HuH-7 (cell line): Measurements from ENCODE around the gene TTLL9.
"Not testable (repeated sequence)": the region's sequence is repeated elsewhere in the genome, so short reads cannot be mapped to it uniquely, and the experiment has no call there.

Source experiments
- DNase-seq: peaks from one replicate; pipeline ENCODE4 v3.0.0; 2011; ENCODE audit warnings: low spot score

Gene TTLL9

GRCh38 chr20:31918466-31919105 lies 48.2 kb downstream of the TTLL9 start:
- no peak for DNase-seq

DNA sequence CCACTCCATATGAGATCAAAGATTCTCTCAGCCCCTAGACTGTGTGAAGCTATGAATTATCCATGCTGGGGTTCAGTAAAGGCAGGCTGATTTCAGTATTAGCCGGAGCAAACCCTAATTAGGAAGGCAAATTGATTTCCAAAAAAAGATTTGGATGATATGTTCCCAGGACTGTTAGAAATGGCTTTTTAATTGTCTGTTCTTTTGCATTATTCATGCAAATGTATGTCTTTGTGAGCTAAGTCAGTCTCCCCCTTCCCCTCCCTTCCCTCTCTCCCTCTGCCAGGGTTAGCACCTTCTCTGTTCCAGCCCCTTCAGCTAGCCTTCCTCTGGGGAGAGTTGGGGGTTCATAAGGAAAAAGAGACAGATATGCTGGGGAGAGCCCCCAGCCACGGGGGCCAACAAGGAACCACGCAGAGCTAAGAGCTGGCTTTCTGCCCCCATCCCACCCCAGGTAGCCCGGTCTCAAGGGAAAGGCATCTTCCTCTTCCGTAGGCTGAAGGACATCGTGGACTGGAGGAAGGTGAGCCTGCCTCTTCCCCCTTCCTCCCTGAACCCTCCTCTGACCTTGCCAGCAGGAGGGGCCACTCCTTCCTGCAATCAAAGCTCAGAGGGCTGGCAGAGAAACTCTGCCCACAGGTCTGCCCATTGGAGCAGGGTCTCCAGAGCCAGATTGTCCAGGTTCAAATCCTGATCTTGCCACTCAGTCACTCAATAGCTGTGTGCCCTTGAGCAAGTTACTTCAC lies 49.1 kb downstream of the TTLL9 start:
- DNase-seq: no peak

DNA sequence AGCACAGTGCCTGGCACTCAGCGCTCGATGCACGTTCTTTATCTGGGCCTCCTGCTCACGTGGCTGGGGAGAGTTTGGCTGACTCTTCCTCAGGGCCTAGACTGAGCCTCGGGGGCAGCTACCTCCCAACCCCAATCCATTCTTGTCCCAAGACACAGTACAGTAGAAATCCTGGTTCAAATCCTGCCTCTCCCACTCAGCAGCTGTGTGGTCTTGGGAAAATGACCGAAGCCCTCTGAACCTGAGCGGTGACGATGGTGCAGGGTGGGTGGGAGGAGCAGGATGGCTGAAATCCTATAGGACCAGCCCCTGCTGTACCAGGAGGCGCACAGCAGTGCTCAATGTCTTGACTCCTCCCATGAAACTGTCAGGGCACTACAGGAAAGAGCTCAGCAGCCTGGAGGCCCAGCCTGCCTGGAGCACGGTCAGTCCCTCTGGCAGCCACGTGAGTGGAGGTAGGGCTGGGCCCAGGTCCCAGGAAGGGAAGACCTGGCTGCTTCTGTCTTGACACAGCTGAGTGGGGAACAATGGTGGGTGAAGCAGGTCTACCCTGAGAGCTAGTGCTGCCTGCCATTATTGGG lies 49.9 kb downstream of the TTLL9 start:
- no peak for DNase-seq

- DNase-seq: not testable (repeated sequence)
Observed at GRCh38 chr20:31921480-31921879, 51.0 kb downstream of the TTLL9 start.

- DNase-seq: no peak
Observed at GRCh38 chr20:31922181-31922580, 51.7 kb downstream of the TTLL9 start.

GRCh38 chr20:31922588-31922987 lies 52.2 kb downstream of the TTLL9 start:
- DNase-seq: no peak

- DNase-seq: no peak
Observed at GRCh38 chr20:31923388-31924331, 53.2 kb downstream of the TTLL9 start.

- no peak for DNase-seq
Observed at GRCh38 chr20:31924561-31924960, 54.1 kb downstream of the TTLL9 start.

DNA sequence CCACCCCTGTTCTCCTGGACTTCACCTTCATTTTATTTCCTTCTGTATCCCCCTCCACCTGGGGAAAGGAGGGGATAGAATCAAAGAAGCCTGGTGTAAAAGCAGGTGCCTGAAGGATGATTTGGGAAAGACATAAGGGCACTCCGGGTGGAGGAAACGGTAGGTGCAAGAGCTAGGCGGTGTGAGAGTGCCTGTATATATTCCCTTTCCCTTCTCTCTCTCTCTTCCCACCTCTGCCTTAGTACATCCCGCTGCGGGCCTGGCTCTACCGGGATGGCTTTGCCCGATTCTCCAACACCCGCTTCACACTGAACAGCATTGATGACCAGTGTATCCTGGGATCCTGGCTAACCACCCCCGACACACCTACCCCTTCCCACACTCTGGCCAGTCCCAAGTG lies 55.2 kb downstream of the TTLL9 start:
- DNase-seq: no peak

DNA sequence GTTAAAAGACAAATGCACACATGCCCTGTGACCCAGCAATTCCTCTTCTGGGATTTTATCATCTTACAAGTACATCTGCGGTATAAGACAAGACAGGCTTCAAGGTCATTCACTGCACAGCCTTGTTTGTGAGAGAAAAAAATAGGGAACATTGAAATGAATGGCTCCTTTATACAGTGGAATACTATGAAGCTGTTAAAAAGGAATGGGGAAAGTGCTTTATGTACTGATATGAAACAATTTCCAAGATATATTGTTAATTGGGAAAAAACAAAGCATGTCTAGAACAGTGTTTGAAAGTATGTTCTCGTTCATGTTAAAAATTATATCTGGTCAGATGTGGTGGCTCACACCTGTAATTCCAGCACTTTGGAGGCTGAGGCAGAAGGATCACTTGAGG lies 56.1 kb downstream of the TTLL9 start:
- no peak for DNase-seq

DNA sequence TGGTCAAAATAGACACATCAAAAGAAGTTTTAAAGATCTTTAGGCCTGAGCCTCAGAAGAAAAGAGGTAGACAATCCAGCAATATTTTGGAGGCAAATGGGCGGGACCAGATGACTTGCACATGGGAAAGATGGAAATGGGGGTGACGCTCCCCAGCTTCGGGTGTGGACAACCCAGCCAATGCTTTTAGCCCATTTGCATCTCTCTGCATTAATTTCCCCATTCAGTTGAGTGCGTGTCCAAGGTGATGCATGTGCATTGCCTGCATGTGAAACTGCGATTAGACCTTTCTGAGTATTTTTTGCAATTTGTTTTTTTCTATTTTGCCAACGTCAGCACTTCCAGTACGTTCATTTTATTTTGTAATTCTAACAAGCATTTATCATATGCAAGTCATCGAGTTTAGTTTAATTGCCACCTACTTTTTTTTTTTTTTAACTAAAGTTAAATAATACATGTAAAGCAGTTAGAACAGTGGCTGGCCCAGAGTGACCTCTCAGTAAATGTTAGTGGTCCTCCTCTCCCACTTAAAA lies 57.3 kb downstream of the TTLL9 start:
- DNase-seq: no peak

- not testable (repeated sequence) for DNase-seq
Observed at GRCh38 chr20:31929631-31930030, 59.2 kb downstream of the TTLL9 start.

- DNase-seq: no peak
Observed at GRCh38 chr20:31930779-31931178, 60.3 kb downstream of the TTLL9 start.

- DNase-seq: no peak
Observed at GRCh38 chr20:31933698-31934097, 63.3 kb downstream of the TTLL9 start.

DNA sequence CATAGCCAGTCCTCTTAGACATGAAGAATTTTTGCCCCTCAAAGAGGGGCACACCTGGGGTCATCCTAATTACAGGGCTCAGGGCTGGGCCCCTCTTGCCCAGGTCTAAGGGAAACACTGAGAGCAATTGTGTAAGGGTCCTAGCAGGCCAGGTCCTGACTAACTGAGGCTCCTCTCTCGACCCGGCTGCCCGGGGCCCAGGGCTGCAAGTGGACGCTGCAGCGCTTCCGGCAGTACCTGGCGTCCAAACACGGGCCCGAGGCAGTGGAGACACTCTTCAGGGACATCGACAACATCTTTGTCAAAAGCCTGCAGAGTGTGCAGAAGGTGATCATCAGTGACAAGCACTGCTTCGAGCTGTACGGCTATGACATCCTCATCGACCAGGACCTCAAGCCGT lies 64.1 kb downstream of the TTLL9 start:
- DNase-seq: no peak

DNA sequence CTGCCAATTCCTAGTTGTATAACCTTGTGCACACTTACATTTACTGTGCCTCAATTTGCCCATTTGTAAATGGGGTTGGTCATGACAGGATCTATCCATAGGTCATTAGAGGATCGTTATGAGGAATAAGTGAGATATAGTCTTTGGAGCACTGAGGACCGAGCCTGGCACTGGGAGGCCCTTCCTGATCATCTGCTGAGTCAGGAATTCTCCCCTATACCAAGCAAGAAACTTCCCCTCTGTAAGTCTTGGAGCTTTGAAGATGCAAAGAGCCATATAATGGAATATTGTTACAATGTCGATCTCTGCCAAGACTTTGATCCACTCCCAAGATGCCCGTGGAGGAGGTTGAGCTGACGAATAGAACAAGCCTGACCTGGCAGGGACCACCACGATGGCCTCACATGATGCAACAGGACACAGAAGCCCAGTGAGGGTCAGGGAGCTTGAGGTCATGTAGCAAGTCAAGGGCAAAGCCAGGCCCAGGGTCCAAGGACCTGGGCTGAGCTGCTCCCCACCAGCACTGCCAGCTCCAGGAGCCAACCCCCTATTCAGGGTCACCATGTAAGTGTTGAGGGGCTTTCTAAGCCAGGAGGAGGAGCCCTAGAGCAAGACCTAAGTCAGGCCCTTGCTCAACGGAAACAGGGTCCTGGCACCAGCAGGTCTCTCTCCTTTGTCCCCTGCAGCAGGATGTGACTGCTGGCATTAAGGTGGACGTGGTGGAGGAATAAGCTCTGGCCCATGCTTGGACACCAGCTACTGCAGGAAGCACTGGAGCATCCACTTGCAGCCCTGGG lies 64.7 kb downstream of the TTLL9 start:
- no peak for DNase-seq

- no peak for DNase-seq
Observed at GRCh38 chr20:31936420-31936819, 66.0 kb downstream of the TTLL9 start.

- DNase-seq: no peak
Observed at GRCh38 chr20:31937820-31938219, 67.4 kb downstream of the TTLL9 start.

- no peak for DNase-seq
Observed at GRCh38 chr20:31939661-31940060, 69.2 kb downstream of the TTLL9 start.

GRCh38 chr20:31943052-31943471 lies 72.6 kb downstream of the TTLL9 start:
- no peak for DNase-seq

DNA sequence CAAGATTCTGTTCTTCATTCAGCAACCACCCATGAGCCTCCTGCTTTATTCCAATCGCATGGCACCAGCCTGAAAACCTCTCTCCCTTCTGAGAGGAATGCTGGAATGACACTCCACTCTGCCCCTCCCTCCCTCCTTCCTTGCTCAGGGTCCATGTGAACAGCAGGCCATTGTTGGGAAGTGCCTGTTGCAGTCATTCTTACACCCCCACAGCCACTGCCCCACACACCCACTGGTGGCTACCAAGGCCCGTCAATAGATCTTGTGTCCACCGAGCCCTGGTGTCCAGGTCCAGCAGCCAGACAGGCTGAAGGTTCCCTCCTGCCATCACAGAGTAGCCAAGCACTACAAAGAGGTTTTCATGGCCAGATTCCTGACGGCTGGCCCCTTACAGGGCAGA lies 74.9 kb downstream of the TTLL9 start:
- no peak for DNase-seq
